Left renal pelvis (tissue), 4 donors: ENCODE data around the gene TOP3A. TPM values are rescaled to one million over a fixed set of nuclear protein-coding genes. Genes with fewer than 3 reads are reported as not detected.
A peak's percentile ranks its signal among the peaks of the same experiment; 100 is the strongest.
"Not testable (repeated sequence)": the region's sequence is repeated elsewhere in the genome, so short reads cannot be mapped to it uniquely, and the experiment has no call there.

Experiments used
- DNase-seq, 4 donors: peaks; one replicate each; pipeline ENCODE4 v3.0.0-alpha.2; 2013; ENCODE audit warnings: low read depth in 4 of 4, low spot score in 3 of 4
- polyA plus RNA-seq, 4 donors: library from polyadenylated mRNA; unstranded; fragments of 120-200 nt; gene quantifications; one replicate each; pipeline ENCODE4 v1.2.1, GENCODE V29; 2013; ENCODE audit not compliant: insufficient read length in 4 of 4

TOP3A gene
- polyA plus RNA-seq, 4 donors: 35.4 to 52.4 (median 42.5) TPM

- DNase-seq: no peak
These were observed 9.6 kb upstream of the TOP3A start for GRCh38 chr17:18324140-18325050.

- no peak for DNase-seq
These were observed 8.8 kb upstream of the TOP3A start for GRCh38 chr17:18323507-18324139.

- no peak for DNase-seq
These were observed 8.2 kb upstream of the TOP3A start for GRCh38 chr17:18323007-18323406.

GRCh38 chr17:18322522-18322921 lies 7.7 kb upstream of the TOP3A start:
- no peak for DNase-seq

GRCh38 chr17:18321309-18321708 lies 6.5 kb upstream of the TOP3A start:
- no peak for DNase-seq

GRCh38 chr17:18320301-18320700 lies 5.5 kb upstream of the TOP3A start:
- DNase-seq: no peak

GRCh38 chr17:18319604-18320256 lies 4.9 kb upstream of the TOP3A start:
- peak in 1 of 4 donors; percentile 29 for DNase-seq

- DNase-seq: no peak
These were observed 4.1 kb upstream of the TOP3A start for GRCh38 chr17:18318771-18319450.

- DNase-seq: no peak
These were observed 3.3 kb upstream of the TOP3A start for GRCh38 chr17:18318117-18318516.

GRCh38 chr17:18315961-18316360 lies 1.2 kb upstream of the TOP3A start:
- no peak for DNase-seq

GRCh38 chr17:18315562-18315922 lies 748 bp upstream of the TOP3A start:
- no peak for DNase-seq

- no peak for DNase-seq
These were observed 599 bp downstream of the TOP3A start for GRCh38 chr17:18314059-18314730.

GRCh38 chr17:18309202-18309601 lies 5.6 kb downstream of the TOP3A start:
- no peak for DNase-seq

- DNase-seq: not testable (repeated sequence)
These were observed 11.6 kb downstream of the TOP3A start for GRCh38 chr17:18303206-18303605.

- DNase-seq: no peak
These were observed 13.9 kb downstream of the TOP3A start for GRCh38 chr17:18300725-18301480.

- not testable (repeated sequence) for DNase-seq
These were observed 16.7 kb downstream of the TOP3A start for GRCh38 chr17:18298061-18298460.

- DNase-seq: no peak
These were observed 22.9 kb downstream of the TOP3A start for GRCh38 chr17:18291718-18292540.

- DNase-seq: no peak
These were observed 29.5 kb downstream of the TOP3A start for GRCh38 chr17:18285296-18285695.

- no peak for DNase-seq
These were observed 33.0 kb downstream of the TOP3A start for GRCh38 chr17:18281788-18282187.
